GM19351 (cell line): ENCODE results near the gene SST.

Experiments used
- ATAC-seq: cut with Tn5 transposase; IDR thresholded peaks from one replicate; pipeline ENCODE4 v1.9.1; 2021; ENCODE audit warnings: mild to moderate bottlenecking, moderate library complexity; ENCODE audit not compliant: unreplicated experiment

Gene SST

DNA sequence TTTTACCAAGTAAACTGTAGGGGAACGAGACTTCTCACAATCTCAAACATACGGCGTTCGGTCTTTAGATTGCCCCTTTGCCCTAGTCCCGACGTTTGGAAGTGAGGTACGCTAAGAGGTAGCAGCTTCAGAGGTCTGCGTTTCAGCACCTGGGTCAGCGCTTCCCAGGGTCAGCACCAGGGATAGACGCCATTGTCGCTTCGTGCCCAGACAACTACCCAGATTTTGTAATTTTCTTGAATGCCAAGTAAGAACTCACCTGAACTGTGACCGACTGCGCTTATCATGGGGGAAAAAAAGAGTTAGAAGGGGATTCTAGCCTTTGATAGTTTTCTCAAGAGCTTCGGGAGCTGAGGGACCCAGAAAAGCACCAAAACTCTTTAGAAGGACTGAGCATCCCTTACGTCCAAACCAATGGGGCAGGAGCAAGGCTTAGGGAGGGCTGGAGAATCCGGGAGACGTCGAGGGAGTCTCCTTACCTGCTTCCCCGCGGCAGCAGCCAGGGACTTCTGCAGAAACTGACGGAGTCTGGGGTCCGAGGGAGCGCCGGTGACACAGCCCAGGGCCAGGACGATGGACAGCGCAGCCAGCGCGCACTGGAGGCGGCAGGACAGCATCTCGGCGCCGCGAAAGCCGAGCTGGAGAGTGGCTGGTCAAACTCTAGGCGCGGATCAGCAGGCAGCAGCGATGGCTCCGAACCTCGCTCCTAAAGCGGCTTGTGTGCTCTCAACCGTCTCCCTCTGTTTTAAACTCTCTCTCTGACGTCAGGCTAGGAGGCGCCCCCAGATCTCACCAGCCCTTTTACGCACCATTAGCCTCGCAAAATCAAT, at the start of gene SST:
SST (minus strand) TSS at position 720 of the 830 bp plus-strand sequence; CDS start at position 617, 103 bp downstream.
- no peak for ATAC-seq

DNA sequence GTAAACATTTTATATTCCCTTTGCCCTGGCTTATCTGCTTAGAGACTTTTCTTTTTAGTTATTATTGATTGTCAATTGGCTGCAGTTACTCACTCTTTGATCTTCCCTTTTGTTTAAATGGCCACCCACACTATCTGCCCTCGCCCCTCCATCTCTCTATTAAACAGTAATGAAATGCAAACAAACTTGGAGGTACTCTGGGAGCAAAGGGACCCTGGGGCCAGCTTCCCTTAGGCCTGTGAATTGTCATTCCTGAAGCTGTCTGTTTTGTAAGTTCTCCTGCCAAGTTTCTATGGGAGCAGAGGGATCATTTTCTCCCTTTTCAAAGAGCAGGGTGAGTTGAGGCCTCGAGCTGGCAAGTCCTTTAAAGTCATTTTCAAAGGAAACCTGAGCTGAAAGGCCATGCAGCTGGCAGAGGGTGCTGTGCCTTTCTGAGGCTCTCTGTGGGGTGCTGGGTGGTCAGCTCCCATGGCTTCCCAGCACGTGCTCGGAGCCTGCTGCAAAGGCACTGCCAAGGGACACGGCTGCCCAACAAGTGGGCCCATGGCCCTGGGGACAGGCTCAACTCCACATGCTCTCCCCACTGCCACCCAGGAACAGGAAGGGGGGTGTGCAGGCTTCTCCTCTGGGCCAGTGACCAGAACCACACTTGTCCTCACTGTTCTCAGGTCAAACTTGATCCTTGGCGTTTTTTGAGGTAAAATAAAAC, 49.6 kb upstream of the SST start:
- ATAC-seq, result no peak

DNA sequence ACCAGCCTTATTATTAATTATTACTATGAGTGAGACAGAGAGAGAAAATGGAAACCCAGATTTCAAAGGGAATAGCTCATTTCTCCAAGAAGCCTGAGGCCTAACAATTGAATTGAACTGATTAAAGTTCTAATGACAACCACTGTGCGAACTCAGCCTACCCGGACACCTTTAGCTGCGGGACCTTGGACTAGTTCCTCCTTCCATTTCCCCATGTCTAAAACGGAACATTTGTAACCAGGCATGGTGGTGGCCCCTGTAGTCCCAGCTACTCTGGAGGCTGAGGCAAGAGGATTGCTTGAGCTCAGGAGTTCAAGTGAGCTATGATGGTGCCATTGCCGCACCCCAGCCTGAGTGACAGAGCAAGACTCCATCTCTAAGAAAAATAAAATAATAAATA, 48.6 kb upstream of the SST start:
- ATAC-seq, result no peak

DNA sequence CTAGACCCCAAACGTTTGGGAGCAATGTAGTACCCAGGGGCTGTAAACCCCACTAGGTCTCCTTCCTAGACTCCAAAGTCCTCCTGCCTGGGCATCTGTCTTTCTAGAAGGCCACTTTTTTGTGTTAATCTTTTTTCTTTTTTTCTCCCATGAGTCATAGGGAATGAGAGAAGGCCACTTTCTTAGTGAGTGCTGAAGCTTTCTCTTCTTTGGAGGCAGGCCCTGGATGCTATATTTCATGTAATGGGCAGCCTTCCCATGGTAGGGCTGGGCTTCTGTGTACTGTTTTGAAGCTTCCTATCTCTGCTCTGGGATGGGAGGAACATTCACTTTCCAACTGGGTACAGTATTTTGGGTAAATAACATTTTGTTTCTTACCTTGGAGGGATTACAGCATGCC, 47.4 kb upstream of the SST start:
- ATAC-seq, result no peak

DNA sequence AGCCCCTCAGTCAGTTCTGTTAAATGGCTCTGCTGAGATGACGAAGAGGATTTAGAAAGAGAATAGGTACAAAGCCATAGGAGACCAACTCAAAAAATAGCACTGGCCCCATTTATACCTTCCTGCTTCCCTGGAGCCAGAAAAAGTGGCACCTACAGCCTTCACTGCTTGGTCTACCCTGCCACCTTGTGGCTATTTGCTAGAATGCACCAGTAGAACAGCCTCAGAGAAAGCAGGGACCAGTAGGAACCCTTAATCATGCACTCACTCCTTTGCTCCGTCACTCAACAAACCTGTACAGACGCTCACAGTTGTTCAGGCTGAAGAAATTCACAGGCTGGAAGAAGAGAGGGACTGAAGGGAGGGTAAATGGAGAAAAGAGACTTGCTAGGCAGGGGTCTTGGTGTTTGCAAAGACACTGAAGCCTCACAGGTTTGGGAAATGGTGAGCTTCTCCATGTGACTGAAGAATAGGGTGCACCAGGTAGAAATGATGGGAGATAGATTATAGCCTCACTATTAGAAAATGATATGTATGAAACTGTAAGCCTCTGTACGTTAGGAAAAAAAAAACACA, 44.3 kb upstream of the SST start:
- peak; percentile 92 for ATAC-seq

DNA sequence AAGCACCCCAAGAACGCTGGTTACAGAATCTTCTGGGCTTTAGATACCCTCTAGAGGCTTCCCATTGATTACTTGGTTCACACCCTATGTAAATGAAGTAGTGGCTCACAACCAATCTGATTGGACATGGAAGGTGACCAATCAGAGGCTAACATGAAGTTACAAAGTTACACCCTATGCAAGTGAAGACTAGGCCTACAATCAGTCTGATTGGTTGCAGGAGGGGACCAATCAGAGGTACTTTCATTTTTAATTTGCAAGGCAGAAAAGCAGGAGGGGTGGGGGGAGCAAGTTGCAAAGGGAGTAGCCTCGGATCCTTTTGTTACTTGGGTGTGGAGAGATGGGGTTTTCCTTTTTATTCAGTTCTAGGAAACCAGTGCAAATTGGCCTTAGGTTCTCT, 43.3 kb upstream of the SST start:
- ATAC-seq, result no peak

DNA sequence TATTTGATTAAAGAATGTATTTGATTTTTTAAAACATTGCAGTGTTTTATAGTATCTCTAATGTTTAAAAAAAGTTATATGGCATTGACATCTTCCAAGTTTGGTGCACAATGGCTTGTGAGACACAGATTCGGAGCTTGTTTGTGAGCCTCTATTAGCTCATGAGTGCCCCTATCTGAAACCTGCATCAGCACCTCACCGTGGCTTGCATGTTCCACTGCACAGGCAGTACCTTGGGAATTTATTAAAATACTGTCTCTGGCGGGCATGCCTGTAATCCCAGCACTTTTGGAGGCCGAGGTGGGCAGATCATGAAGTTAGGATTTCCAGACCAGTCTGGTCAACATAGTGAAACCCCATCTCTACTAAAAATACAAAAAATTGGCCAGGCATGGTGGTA, 39.0 kb upstream of the SST start:
- no peak for ATAC-seq

DNA sequence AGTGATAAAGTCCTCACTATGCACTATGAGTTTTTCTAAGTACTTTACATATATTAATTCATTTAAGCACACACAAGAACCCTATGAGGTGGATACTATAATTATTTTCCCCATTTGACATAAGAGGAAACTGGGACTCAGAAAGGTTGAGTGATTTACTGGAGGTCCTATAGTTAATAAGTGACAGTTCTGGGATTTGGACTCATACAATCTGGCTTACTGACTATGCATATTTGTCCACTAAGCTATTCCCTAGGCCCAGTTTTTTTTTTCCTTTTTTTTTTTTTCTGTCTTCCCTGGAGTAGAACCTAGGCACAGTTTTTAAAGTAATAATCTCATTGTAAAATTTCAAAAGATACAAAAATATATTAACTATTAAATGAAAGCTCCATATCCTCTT, 38.5 kb upstream of the SST start:
- ATAC-seq, result no peak

DNA sequence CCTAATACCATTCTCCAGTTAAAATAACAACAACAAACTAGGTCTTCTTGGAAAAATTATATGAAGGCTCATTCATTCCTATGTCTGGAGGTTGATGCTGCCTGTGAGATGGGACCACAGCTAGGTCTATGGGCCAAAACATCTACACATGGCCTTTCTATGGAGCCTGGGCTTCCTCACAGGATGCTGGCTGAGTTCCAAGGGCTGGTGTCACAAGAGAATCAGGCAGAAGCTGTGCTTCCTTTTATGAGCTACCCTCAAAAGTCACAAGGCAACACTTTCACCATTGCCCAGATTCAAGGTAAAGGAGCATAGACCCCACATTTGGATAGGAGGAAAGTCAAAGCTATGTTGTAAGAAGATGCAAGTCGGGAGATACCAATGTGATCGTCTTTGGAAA, 36.8 kb upstream of the SST start:
- no peak for ATAC-seq

DNA sequence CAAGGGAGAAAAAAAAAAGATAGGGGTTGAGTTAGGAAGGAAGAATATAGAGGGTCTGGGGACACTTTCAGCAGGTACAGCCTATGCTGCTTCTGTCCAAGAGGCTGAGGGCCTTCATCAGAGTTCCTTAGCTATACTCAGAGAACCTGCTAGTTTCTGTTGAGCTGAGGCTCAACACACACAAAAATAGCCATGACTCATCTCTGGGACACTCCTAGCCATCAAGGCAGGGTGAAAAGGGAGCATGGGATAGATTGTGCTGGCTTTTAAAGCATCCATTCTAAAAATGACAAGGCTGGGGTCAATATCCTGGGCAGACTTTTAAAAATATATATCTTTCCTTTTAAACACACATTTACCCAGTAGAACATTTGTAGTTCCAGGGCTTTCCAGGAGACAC, 35.0 kb upstream of the SST start:
- ATAC-seq, result no peak

DNA sequence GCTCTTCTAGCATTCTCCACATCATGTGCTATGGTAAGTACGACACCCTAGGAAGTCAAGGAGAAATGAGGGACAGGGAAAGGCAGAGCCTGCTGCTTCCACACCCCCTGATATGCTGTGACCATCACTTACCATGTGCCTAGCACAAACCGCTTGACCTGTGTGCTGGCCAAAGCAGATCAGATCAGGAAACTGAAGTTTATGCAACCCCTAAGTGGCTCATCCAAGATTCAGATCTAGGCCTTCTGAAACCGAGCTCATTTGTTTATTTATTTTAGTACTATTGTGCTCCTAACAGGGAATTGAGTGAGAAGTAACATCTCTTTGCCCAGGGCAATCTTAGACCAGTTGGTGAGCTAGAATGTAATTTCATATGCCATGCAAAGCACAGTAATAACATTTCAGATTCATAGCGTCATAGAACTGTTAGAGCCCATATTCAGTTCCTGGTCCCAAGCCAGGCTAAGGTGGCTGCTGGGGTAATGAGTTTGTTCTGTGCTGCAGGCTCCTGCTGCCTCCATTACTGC, 32.4 kb upstream of the SST start, which contains the start of gene RTP2:
RTP2 (minus strand) TSS at position 51 of the 527 bp plus-strand sequence. CDS start 429 bp downstream, outside the sequence.
- no peak for ATAC-seq

DNA sequence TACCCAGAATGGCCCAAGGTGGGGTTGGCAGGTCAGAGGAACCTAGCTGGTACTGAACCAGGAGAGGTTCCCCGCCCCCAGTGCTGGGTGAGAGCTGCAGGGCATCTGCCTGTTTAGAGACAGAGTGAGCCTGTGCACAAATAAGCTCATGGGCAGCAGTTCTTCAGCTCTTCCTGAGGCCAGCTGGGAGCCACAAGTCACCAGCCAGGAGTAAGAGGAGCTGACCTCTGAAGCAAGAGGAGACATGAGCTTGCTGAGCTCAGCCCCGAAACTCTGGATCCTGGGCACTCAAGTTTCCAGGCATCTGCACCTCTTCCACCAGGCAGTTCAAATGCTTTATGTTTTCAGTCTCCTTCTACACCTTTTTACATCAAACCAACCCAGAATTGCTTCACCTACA, 30.1 kb upstream of the SST start:
- ATAC-seq, result no peak

DNA sequence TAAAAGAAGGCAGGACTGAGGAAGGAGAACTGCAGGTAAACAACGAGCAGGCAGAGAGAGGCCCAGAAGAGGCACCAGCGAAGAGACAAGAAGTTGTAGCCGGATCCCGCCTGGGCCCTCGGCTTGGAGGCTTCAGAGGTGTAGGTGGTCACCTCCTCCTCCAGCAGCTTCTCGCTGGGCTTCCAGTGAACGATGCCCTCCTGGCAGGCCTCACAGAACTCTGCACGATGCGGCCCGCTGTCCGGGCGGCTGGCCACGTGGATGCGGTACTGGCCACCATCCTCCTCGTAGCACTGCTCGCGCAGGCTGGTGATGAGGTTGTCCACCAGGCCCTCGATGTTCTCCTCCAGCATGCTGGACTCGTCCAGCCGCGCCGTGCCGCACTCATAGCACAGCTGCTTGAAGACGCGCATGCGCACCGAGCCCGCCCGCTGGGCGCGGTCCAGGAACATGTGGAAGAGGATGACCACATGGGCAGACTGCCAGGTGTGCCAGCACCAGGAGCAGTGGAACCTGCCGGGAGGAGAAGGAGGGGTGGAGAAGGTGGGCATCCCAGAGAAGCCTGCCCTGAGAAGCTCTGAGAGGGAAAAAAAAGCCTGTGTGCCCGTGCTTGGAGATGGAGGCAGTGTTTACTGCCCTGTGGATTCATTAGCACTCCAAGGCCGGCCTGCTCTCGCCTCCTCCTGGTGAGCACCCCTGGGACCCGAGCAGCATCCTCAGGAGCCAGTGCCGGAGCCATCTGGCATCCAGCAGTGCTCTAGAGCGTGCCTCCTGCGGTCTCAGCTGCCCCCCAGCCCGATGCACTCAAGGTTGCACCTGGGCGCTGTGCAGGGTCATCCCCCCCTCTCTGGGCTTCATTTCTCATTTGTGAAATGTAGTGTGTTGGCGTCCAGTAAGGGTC, 28.6 kb upstream of the SST start:
- ATAC-seq, result no peak

DNA sequence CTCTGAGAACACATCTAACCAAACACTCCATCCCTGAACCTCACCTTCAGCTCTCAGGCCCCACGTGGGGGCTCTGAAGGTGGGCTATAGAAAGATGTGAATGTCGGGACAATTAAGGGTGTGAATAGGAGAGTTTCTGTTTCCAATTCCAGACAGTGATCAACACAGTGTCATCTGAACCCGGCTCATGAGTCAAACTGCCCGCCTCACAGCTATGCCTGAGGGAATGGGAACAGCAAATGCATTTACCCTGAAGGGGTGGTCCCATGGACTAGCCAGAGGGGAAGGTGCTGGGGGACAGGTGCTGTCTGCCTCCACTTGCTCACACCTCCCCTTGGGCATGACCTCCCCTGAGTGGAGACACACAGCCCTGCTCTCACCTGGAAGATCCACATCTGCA, 25.8 kb upstream of the SST start:
- no peak for ATAC-seq

DNA sequence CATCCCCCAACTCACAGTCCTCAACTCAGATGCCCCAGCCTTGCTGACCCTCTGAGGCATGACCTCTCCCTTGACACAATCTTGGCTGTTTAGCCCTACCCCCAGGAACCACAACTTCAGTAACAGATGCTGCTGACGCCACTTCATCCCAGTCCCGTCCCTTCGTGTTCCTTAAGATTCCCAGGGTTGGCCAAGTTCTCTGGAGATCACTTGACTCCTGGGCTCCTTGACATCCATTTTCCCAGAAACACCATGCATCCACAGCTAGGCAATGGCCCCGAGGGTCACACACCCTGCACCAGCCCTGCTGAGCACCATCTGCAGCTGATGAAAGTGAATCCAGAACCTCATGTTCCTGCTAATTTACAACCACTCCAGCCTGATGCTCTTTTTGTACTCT, 25.3 kb upstream of the SST start:
- ATAC-seq, result no peak

DNA sequence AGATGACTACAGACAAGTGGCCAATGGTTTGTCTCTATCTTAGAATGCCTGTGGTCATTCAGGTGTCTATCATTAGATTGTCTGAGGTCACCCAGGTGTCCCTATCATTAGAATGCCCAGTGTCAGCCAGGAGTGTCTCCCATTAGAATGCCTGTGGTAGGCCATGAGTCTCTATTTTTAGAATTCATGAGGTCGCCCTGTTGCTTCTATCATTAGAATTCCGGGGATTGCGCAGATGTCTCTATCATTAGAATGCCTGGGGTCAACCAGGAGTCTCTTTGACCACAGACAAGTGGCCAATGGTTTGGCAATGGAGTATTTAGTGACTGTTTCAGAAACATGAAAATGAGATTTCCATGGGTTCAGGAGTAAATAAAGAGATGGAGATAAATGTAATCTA, 24.6 kb upstream of the SST start:
- ATAC-seq, result no peak

DNA sequence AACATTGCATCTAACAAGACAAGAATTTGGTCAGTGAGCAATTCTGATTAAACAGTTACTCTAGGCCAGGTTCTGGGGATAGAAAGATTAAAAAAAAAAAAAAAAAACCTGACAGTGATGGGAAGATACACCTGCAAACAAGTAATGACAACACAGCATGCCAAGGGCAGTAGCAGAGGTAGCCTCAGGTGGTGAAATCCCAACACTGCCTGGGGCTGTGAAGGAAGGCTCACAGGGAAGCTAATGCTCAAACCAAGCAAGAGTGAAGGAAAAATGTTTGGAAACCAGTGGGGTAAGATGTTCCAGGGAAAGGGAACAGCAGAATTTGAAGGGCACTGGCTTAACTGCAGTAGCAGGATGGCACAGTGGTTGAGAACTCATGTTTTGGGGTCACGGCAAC, 23.2 kb upstream of the SST start:
- no peak for ATAC-seq

DNA sequence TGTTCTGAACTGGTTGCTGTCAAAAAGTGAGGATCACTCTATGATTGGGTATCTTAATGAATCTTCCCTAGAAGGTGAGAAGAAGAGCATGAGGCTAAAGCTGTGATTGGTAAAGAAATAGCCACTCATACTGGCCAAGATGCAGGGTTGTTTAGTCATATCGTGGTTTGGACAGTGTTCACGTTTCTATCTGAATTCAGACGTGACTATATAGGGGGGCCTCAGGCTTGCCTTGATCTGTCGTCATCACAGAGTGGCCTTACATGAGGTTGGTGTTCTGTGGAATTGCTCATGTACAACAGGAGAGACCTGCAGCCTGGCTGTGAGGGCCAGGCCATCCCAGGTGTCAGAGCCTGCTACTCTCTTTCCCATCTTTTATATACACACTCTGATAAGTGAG, 19.8 kb upstream of the SST start:
- ATAC-seq, result no peak

DNA sequence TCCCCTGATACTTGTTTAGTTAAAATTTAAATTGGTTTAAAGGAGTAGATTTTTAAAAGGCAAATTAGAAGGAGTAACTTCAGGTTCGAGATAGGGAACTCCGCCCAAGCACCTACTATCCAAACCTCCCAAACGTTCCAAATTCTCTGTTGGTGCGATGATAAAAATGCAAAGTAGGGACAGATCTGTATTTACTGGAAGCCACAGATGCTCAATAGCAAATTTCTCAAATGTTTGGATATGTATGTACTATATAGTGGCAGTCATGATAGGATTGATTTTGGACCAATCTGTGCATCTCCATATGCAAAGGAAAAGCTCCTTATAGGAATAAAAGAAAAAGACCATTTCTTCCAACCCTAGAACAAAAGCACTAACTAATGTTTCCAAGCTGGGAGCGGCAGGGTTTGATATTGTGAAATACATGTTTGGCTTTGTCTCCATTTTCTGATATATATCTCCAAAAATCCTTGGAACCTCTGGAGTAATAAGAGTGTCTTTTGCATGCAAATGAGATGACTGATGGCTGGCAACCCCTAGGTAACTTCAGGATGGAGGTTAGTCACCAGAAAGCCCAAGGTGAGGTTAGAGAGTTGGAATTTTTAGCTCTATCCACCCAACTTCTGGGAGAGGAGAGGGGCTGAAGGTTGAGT, 16.6 kb upstream of the SST start:
- no peak for ATAC-seq

DNA sequence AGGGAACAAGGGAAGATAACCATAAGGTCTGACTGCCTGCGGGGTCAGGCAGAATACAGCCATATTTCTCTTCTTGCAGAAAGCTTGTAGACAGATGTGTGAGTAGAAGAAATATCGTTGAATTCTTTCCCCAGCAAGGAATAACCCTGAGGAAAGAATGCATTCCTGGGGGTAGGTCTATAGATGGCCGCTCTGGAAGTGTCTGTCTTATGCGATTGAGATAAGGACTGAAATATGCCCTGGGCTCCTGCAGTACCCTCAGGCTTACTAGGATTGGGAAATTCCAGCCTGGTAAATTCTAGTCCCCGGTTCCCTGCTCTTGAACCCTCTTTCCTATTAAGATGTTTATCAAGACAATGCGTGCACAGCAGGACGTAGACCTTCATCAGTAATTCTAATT, 15.8 kb upstream of the SST start:
- no peak for ATAC-seq
